ENCODE data around the gene ELOVL1.

Gene ELOVL1

GRCh38 chr1:43322506-43322905 lies 45.3 kb downstream of the ELOVL1 start:
- DNase-seq = no peak

DNA sequence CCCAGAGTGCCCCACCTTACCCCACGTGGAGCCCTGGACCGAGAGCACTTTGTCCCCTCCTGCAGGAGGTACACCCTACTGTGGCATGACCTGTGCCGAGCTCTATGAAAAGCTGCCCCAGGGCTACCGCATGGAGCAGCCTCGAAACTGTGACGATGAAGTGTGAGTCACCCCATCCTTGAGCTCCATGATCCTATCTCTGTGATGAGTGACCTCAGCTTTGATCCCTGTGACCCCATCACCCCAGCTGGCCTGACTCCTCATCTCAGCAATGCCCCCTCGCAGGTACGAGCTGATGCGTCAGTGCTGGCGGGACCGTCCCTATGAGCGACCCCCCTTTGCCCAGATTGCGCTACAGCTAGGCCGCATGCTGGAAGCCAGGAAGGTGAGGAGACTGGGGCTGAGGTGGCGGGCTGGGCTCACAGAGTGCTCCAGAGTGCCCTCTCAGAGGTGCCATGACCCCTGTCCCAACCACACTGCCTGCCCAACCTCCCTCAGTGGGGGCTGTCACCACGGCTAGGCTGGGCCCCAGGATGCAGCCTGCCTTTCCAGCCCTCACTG lies 46.4 kb downstream of the ELOVL1 start:
- DNase-seq = no peak

- no peak for DNase-seq
Observed at GRCh38 chr1:43319766-43320165, 48.0 kb downstream of the ELOVL1 start.

GRCh38 chr1:43319288-43319687 lies 48.5 kb downstream of the ELOVL1 start:
- DNase-seq = no peak

DNA sequence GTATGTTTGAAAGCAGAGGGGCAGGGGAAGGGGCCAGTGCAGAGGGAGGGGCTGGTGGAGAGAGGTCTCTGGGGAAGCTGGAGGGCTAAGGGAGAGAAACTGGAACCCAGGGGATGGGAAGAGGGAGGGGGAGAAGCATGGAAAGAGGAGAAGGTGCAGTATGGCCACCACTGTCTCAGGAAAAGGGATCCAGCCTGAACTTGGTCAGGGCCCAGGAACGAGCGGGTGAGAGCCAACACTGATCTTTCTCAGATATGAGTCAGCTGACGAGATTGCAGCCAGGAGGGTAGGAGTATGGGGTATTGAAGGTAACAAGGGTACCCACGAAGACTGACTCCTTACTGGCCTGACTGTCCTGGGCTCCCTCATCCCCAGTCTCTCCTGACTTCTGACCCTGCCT lies 49.0 kb downstream of the ELOVL1 start:
- no peak for DNase-seq

DNA sequence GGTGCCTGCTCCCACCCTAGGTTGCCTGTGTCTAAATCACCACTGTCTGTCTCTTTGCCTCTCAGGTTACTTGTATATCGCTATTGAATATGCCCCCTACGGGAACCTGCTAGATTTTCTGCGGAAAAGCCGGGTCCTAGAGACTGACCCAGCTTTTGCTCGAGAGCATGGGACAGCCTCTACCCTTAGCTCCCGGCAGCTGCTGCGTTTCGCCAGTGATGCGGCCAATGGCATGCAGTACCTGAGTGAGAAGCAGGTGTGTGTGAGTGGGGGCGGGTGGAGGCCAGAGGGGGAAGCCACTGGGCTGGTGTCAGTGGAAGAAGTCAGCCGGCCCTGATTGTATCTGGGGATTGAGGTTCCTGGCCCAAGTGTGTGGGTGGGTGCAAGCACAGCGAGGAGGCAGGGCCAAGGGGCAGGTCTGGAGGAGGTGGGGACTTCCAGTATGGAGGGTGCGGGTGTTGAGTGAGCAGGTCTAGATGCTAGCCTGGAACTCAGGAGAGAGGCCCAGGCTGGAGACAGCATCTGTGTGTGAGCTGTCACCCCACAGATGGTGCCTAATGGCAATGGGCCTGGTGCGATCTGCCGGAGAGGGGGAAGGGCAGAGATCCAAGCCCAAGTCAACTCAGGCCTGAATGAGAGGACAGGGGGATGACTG lies 49.9 kb downstream of the ELOVL1 start:
- peak in 1 of 2 experiments; percentile 25 for DNase-seq

DNA sequence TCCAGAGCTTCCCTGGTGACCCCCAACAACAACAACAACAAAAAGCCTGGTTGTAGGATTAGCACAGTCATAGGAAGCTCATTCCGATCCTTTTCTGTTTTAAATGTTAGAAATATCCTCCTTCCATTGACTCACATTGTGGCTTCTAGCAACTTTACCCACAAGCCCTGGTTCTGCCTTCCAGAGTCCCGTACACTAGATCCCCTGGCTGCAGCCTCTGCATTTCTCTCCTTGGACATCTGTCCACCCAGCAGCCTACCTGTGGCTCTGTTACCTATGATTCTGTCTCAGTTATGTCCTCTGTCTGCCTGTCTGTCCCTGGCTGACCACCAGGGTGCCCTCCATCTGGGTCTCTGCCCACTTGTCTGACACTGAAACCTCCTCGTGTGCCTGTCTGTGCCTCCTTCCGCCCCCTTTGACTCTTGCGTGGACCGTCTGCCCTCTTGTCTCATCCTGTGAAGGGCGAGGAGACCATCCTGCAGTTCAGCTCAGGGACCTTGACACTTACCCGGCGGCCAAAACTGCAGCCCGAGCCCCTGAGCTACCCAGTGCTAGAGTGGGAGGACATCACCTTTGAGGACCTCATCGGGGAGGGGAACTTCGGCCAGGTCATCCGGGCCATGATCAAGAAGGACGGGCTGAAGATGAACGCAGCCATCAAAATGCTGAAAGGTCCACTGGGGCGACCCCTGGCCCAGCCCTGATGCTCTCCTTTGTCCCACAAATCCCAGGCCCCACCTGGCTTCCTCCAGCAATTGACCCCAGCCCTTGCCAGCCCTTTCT lies 50.9 kb downstream of the ELOVL1 start:
- DNase-seq = no peak

GRCh38 chr1:43315963-43316737 lies 51.7 kb downstream of the ELOVL1 start:
- no peak for DNase-seq

GRCh38 chr1:43315481-43315880 lies 52.3 kb downstream of the ELOVL1 start:
- no peak for DNase-seq

GRCh38 chr1:43314233-43314632 lies 53.6 kb downstream of the ELOVL1 start:
- no peak for DNase-seq

GRCh38 chr1:43313771-43314170 lies 54.0 kb downstream of the ELOVL1 start:
- DNase-seq = no peak

Data from cerebellar nuclear complex (tissue), 1 donor.